ENCODE measurements around the gene JAKMIP2. TPM values are rescaled to one million over a fixed set of nuclear protein-coding genes. Genes with fewer than 3 reads are reported as not detected.
A peak's percentile ranks its signal among the peaks of the same experiment; 100 is the strongest.

Gene JAKMIP2
- total RNA-seq, 1 experiment from 2014 or later, result 10.9 TPM

GRCh38 chr5:147561435-147561834 is 221.1 kb downstream of the JAKMIP2 start:
- Mint-ChIP-seq H3K27me3 (ENCODE audit: low read depth) (no peaks in the 10 kb centered on the region), H3K9me3 (no peaks in the 10 kb centered on the region), H3K4me3 (peak overlapping the region; percentile 67), H3K4me1 (peaks cover 79% of the 10 kb centered on the region), H3K27ac (peak overlapping the region; percentile 91), H3K36me3 (peaks cover 37% of the 10 kb centered on the region)
- ChIA-PET CTCF (interaction anchor here (3.6 to 9.5 kb wide), 4 partner anchors 14 to 164 kb away, joined by 13 to 121 read pairs (median 62); no protein-coding TSS in a partner anchor), POLR2A (interaction anchor here (0.6 to 0.9 kb wide), 2 partner anchors 109 to 110 kb away, joined by 3 to 4 read pairs; no protein-coding TSS in a partner anchor)
- ATAC-seq (0 out of 2 replicates have a peak, but pooled peaks have one; percentile 5), DNase-seq (ENCODE audit: low spot score) (no peak)
- no peak for TF ChIP-seq EMX1 (CRISPR knock-in tag; IDR thresholded peaks at IDR 0.05)
- TF ChIP-seq, protein P1, sequence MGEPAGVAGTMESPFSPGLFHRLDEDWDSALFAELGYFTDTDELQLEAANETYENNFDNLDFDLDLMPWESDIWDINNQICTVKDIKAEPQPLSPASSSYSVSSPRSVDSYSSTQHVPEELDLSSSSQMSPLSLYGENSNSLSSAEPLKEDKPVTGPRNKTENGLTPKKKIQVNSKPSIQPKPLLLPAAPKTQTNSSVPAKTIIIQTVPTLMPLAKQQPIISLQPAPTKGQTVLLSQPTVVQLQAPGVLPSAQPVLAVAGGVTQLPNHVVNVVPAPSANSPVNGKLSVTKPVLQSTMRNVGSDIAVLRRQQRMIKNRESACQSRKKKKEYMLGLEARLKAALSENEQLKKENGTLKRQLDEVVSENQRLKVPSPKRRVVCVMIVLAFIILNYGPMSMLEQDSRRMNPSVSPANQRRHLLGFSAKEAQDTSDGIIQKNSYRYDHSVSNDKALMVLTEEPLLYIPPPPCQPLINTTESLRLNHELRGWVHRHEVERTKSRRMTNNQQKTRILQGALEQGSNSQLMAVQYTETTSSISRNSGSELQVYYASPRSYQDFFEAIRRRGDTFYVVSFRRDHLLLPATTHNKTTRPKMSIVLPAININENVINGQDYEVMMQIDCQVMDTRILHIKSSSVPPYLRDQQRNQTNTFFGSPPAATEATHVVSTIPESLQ (CRISPR knock-in tag; IDR thresholded peaks at IDR 0.05), result no peak
- no peak for TF ChIP-seq TCF7 (CRISPR knock-in tag; IDR thresholded peaks at IDR 0.05; ENCODE audit: low read depth)
- no peak for TF ChIP-seq ZNF219 (CRISPR knock-in tag; IDR thresholded peaks at IDR 0.05; ENCODE audit: borderline replicate concordance)
- no peak for TF ChIP-seq RELA (CRISPR knock-in tag; IDR thresholded peaks at IDR 0.05; ENCODE audit: borderline replicate concordance)
- no peak for TF ChIP-seq TP53 (CRISPR knock-in tag; IDR thresholded peaks at IDR 0.05)
- TF ChIP-seq GRHL2 (CRISPR knock-in tag; IDR thresholded peaks at IDR 0.05; ENCODE audit: insufficient replicate concordance, severe bottlenecking), result no peak
- no peak for TF ChIP-seq ZNF396 (CRISPR knock-in tag; IDR thresholded peaks at IDR 0.05; ENCODE audit: borderline replicate concordance)
- no peak for TF ChIP-seq FOXK1 (CRISPR knock-in tag; IDR thresholded peaks at IDR 0.05)
- no peak for TF ChIP-seq NFE2L1 (CRISPR knock-in tag; IDR thresholded peaks at IDR 0.05)
- TF ChIP-seq CREM (CRISPR knock-in tag; IDR thresholded peaks at IDR 0.05), result no peak
- TF ChIP-seq, protein P2, sequence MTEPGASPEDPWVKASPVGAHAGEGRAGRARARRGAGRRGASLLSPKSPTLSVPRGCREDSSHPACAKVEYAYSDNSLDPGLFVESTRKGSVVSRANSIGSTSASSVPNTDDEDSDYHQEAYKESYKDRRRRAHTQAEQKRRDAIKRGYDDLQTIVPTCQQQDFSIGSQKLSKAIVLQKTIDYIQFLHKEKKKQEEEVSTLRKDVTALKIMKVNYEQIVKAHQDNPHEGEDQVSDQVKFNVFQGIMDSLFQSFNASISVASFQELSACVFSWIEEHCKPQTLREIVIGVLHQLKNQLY (CRISPR knock-in tag; IDR thresholded peaks at IDR 0.05), result no peak
- TF ChIP-seq NR1H2 (CRISPR knock-in tag; IDR thresholded peaks at IDR 0.05), result no peak
- no peak for TF ChIP-seq HMGA2 (CRISPR knock-in tag; IDR thresholded peaks at IDR 0.05)
- TF ChIP-seq, protein P3, sequence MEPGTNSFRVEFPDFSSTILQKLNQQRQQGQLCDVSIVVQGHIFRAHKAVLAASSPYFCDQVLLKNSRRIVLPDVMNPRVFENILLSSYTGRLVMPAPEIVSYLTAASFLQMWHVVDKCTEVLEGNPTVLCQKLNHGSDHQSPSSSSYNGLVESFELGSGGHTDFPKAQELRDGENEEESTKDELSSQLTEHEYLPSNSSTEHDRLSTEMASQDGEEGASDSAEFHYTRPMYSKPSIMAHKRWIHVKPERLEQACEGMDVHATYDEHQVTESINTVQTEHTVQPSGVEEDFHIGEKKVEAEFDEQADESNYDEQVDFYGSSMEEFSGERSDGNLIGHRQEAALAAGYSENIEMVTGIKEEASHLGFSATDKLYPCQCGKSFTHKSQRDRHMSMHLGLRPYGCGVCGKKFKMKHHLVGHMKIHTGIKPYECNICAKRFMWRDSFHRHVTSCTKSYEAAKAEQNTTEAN (CRISPR knock-in tag; IDR thresholded peaks at IDR 0.05), result no peak
- no peak for TF ChIP-seq ARID4B (CRISPR knock-in tag; IDR thresholded peaks at IDR 0.05; ENCODE audit: borderline replicate concordance)
- TF ChIP-seq, protein P4, sequence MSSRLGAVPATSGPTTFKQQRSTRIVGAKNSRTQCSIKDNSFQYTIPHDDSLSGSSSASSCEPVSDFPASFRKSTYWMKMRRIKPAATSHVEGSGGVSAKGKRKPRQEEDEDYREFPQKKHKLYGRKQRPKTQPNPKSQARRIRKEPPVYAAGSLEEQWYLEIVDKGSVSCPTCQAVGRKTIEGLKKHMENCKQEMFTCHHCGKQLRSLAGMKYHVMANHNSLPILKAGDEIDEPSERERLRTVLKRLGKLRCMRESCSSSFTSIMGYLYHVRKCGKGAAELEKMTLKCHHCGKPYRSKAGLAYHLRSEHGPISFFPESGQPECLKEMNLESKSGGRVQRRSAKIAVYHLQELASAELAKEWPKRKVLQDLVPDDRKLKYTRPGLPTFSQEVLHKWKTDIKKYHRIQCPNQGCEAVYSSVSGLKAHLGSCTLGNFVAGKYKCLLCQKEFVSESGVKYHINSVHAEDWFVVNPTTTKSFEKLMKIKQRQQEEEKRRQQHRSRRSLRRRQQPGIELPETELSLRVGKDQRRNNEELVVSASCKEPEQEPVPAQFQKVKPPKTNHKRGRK (CRISPR knock-in tag; IDR thresholded peaks at IDR 0.05; ENCODE audit: borderline replicate concordance), result no peak
- TF ChIP-seq SMAD3 (CRISPR knock-in tag; IDR thresholded peaks at IDR 0.05; ENCODE audit: borderline replicate concordance), result no peak
- TF ChIP-seq HMGXB4 (CRISPR knock-in tag; IDR thresholded peaks at IDR 0.05), result no peak
